Measurements from ENCODE around the gene MYH15.

GRCh38 chr3:108407886-108408285 is 102.5 kb downstream of the MYH15 start:
- TF ChIP-seq, protein P1, sequence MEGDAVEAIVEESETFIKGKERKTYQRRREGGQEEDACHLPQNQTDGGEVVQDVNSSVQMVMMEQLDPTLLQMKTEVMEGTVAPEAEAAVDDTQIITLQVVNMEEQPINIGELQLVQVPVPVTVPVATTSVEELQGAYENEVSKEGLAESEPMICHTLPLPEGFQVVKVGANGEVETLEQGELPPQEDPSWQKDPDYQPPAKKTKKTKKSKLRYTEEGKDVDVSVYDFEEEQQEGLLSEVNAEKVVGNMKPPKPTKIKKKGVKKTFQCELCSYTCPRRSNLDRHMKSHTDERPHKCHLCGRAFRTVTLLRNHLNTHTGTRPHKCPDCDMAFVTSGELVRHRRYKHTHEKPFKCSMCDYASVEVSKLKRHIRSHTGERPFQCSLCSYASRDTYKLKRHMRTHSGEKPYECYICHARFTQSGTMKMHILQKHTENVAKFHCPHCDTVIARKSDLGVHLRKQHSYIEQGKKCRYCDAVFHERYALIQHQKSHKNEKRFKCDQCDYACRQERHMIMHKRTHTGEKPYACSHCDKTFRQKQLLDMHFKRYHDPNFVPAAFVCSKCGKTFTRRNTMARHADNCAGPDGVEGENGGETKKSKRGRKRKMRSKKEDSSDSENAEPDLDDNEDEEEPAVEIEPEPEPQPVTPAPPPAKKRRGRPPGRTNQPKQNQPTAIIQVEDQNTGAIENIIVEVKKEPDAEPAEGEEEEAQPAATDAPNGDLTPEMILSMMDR (IDR thresholded peaks at IDR 0.05), result no peak
- TF ChIP-seq POLR2A (IDR thresholded peaks at IDR 0.05), result no peak

All from adrenal gland (tissue), 5 donors.